Fibroblast of lung (primary cell): ENCODE results near the gene GGACT.

ENCODE experiments used
- CTCF ChIP-seq, 2 donors: IDR thresholded peaks in 1 of 2; conservative IDR thresholded peaks in 1 of 2; 1 replicate in 1 of 2; 2 replicates in 1 of 2; pipeline ENCODE4 v1.5.1; 2011 to 2012; ENCODE audit warnings: low read length in 2 of 2, control low read depth in 1 of 2, inconsistent platforms in 1 of 2, low read depth in 1 of 2, mild to moderate bottlenecking in 1 of 2
- EZH2 ChIP-seq: IDR thresholded peaks from 2 replicates; pipeline ENCODE4 v1.5.1; 2012; ENCODE audit warnings: low read length, control low read depth, mild to moderate bottlenecking; ENCODE audit errors: missing control alignments

GRCh38 chr13:100483139-100483538 is 105.5 kb downstream of the GGACT start:
- no peak for TF ChIP-seq CTCF (conservative IDR thresholded peaks at IDR 0.05 in 1 of 2, IDR thresholded peaks at IDR 0.05 in 1 of 2; ENCODE audit: low read depth in 1 of 2, low read length in 2 of 2)
- TF ChIP-seq EZH2, result no peak
